Purkinje cell (primary cell): ENCODE data around the gene B3GAT1. TPM values are rescaled to one million over a fixed set of nuclear protein-coding genes. Genes with fewer than 3 reads are reported as not detected.

Source experiments
- polyA plus RNA-seq: library from polyadenylated mRNA; unstranded; fragments of >200 nt; fragmentation: Nextera tagmentation; gene quantifications from 2 replicates; pipeline ENCODE4 v1.2.1, GENCODE V29; 2014

Gene B3GAT1
- 24.6 and 25.4 TPM in 2 replicates for polyA plus RNA-seq

GRCh38 chr11:134412203-134413042, at the start of gene B3GAT1:
Gene B3GAT1 (minus strand): TSS chr11:134412242. CDS start chr11:134387659, 24,583 bp downstream.

GRCh38 chr11:134331354-134332188, 80.5 kb downstream of the B3GAT1 start, which contains the start of gene GLB1L2:
Gene GLB1L2 (plus strand): TSS chr11:134331988. CDS start chr11:134332062, 74 bp downstream.

Other genes with a start within 250 kb of the B3GAT1 start
- 6.1 and 7.0 TPM in 2 replicates for gene NCAPD3, start 188.3 kb downstream of the B3GAT1 start, polyA plus RNA-seq
- 64.4 and 73.2 TPM in 2 replicates for gene VPS26B, start 187.6 kb downstream of the B3GAT1 start, polyA plus RNA-seq
- gene THYN1, start 158.9 kb downstream of the B3GAT1 start, polyA plus RNA-seq: 156 and 165 TPM in 2 replicates
- 31.1 and 39.1 TPM in 2 replicates for gene ACAD8, start 158.7 kb downstream of the B3GAT1 start, polyA plus RNA-seq
- gene GLB1L3, start 135.9 kb downstream of the B3GAT1 start, polyA plus RNA-seq: 0.59 and 0.69 TPM in 2 replicates
- 2.1 and 4.9 TPM in 2 replicates for gene GLB1L2, start 80.3 kb downstream of the B3GAT1 start, polyA plus RNA-seq